ENCODE results near the gene KCNIP1.

DNA sequence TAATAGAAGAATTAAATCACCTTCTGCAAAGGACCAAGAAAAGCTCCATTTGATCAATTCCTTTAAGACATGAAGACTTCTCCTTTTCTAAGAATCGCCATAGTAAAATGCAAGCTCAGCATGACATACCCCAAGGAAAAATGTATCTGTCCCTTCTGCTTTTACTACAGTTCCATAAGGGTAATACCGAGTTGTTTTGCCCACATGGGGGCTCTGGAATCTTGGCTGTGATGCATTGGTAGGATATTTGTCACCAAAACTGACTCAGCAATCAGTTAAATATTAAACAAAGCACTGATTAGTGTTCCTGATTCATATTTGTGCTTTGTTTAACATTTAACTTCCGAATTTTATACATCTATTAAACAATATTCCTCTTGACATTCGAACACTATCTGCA lies 24.3 kb upstream of the KCNIP1 start:
- no peak for TF ChIP-seq POLR2AphosphoS5 (IDR thresholded peaks at IDR 0.05; ENCODE audit: borderline replicate concordance, low read depth, low read length)
- TF ChIP-seq EZH2 (IDR thresholded peaks at IDR 0.05): no peak
